WTC11 (cell line): ENCODE results near the gene SLC4A11.

ENCODE experiments used
- CBFB ChIP-seq: sonication (generic); formaldehyde crosslinking; IDR thresholded peaks from 2 replicates; pipeline ENCODE4 v1.8.1; 2022; ENCODE audit warnings: mild to moderate bottlenecking, low read depth, missing genetic modification reagents
- MYBL2 ChIP-seq: sonication (generic); formaldehyde crosslinking; IDR thresholded peaks from 2 replicates; pipeline ENCODE4 v1.8.1; 2023; ENCODE audit warnings: mild to moderate bottlenecking, moderate library complexity, missing genetic modification reagents
- TF ChIP-seq, protein P1 (sequence below): fragments of 200-600 bp; IDR thresholded peaks from 2 replicates; pipeline ENCODE4 v1.8.0; 2022; ENCODE audit warnings: antibody characterized with exemption
- TF ChIP-seq, protein P2 (sequence below): sonication (generic); formaldehyde crosslinking; IDR thresholded peaks from 2 replicates; pipeline ENCODE4 v1.8.1; 2022; ENCODE audit warnings: mild to moderate bottlenecking, moderate library complexity, missing genetic modification reagents

DNA sequence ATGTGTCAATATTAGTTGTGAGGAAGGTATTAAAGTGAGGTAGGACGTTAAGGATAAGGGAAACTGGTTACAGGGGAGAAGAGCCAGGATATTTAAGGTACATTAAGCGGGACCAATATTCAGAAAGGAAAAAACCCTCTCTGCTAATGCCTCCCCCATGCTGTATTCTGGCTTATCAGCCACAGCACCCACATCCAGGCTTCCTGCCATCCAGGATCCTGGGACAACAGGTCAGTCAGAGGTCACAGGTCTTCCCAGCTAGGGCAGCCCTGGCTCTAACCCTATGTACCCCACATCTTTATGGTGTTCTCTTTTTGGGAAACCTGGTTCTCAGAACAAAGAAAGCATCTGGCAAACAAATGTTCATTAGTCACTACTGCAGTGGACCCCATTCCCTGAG, 39.8 kb downstream of the SLC4A11 start:
- TF ChIP-seq, protein P1, sequence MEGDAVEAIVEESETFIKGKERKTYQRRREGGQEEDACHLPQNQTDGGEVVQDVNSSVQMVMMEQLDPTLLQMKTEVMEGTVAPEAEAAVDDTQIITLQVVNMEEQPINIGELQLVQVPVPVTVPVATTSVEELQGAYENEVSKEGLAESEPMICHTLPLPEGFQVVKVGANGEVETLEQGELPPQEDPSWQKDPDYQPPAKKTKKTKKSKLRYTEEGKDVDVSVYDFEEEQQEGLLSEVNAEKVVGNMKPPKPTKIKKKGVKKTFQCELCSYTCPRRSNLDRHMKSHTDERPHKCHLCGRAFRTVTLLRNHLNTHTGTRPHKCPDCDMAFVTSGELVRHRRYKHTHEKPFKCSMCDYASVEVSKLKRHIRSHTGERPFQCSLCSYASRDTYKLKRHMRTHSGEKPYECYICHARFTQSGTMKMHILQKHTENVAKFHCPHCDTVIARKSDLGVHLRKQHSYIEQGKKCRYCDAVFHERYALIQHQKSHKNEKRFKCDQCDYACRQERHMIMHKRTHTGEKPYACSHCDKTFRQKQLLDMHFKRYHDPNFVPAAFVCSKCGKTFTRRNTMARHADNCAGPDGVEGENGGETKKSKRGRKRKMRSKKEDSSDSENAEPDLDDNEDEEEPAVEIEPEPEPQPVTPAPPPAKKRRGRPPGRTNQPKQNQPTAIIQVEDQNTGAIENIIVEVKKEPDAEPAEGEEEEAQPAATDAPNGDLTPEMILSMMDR = no peak
- TF ChIP-seq MYBL2 (CRISPR knock-in tag) (no peak), CBFB (CRISPR knock-in tag) (no peak)
- TF ChIP-seq, protein P2, sequence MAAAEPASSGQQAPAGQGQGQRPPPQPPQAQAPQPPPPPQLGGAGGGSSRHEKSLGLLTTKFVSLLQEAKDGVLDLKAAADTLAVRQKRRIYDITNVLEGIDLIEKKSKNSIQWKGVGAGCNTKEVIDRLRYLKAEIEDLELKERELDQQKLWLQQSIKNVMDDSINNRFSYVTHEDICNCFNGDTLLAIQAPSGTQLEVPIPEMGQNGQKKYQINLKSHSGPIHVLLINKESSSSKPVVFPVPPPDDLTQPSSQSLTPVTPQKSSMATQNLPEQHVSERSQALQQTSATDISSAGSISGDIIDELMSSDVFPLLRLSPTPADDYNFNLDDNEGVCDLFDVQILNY (CRISPR knock-in tag) = no peak
